ENCODE results near the gene PLCH2. TPM values are rescaled to one million over a fixed set of nuclear protein-coding genes. Genes with fewer than 3 reads are reported as not detected.

Gene PLCH2
- total RNA-seq, 1 donor from 2014 or later: 61.4 TPM

- Mint-ChIP-seq H3K4me1 (ENCODE audit: low read depth, unreplicated experiment) (peaks cover 12% of the 10 kb centered on the region), H3K27me3 (ENCODE audit: unreplicated experiment) (peaks cover 6% of the 10 kb centered on the region), H3K27ac (ENCODE audit: unreplicated experiment) (no peak overlapping the region), H3K36me3 (ENCODE audit: unreplicated experiment) (no peaks in the 10 kb centered on the region), H3K4me3 (ENCODE audit: unreplicated experiment) (no peak overlapping the region), H3K9me3 (ENCODE audit: unreplicated experiment) (peaks cover 4% of the 10 kb centered on the region)
- DNase-seq: no peak
- TF ChIP-seq CTCF (IDR thresholded peaks at IDR 0.05; ENCODE audit: partially characterized antibody, unreplicated experiment): no peak
These were observed 26.2 kb upstream of the PLCH2 start for GRCh38 chr1:2449636-2450454.

GRCh38 chr1:2451741-2452140, 24.3 kb upstream of the PLCH2 start:
- no peaks in the 10 kb centered on the region for H3K36me3 Mint-ChIP-seq (ENCODE audit: unreplicated experiment)
- H3K27ac Mint-ChIP-seq (ENCODE audit: unreplicated experiment): no peak overlapping the region
- H3K4me1 Mint-ChIP-seq (ENCODE audit: low read depth, unreplicated experiment): peaks cover 9% of the 10 kb centered on the region
- H3K27me3 Mint-ChIP-seq (ENCODE audit: unreplicated experiment): peaks cover 6% of the 10 kb centered on the region
- TF ChIP-seq CTCF (IDR thresholded peaks at IDR 0.05; ENCODE audit: partially characterized antibody, unreplicated experiment): no peak
- no peak for DNase-seq
- H3K4me3 Mint-ChIP-seq (ENCODE audit: unreplicated experiment): no peak overlapping the region
- H3K9me3 Mint-ChIP-seq (ENCODE audit: unreplicated experiment): peaks cover 2% of the 10 kb centered on the region

GRCh38 chr1:2452201-2452931, 23.7 kb upstream of the PLCH2 start:
- Mint-ChIP-seq H3K27ac (ENCODE audit: unreplicated experiment) (peak overlapping the region; percentile 64), H3K4me3 (ENCODE audit: unreplicated experiment) (no peak overlapping the region), H3K36me3 (ENCODE audit: unreplicated experiment) (no peaks in the 10 kb centered on the region), H3K4me1 (ENCODE audit: low read depth, unreplicated experiment) (peaks cover 9% of the 10 kb centered on the region), H3K27me3 (ENCODE audit: unreplicated experiment) (peaks cover 6% of the 10 kb centered on the region), H3K9me3 (ENCODE audit: unreplicated experiment) (peaks cover 2% of the 10 kb centered on the region)
- no peak for TF ChIP-seq CTCF (IDR thresholded peaks at IDR 0.05; ENCODE audit: partially characterized antibody, unreplicated experiment)
- no peak for DNase-seq

- H3K4me3 Mint-ChIP-seq (ENCODE audit: unreplicated experiment): no peak overlapping the region
- H3K27ac Mint-ChIP-seq (ENCODE audit: unreplicated experiment): peak overlapping the region; percentile 28
- no peak for TF ChIP-seq CTCF (IDR thresholded peaks at IDR 0.05; ENCODE audit: partially characterized antibody, unreplicated experiment)
- H3K36me3 Mint-ChIP-seq (ENCODE audit: unreplicated experiment): no peaks in the 10 kb centered on the region
- peaks cover 5% of the 10 kb centered on the region for H3K4me1 Mint-ChIP-seq (ENCODE audit: low read depth, unreplicated experiment)
- peaks cover 6% of the 10 kb centered on the region for H3K27me3 Mint-ChIP-seq (ENCODE audit: unreplicated experiment)
- peaks cover 2% of the 10 kb centered on the region for H3K9me3 Mint-ChIP-seq (ENCODE audit: unreplicated experiment)
- DNase-seq: no peak
These were observed 23.2 kb upstream of the PLCH2 start for GRCh38 chr1:2452932-2453315.

GRCh38 chr1:2454227-2454626, 21.9 kb upstream of the PLCH2 start:
- peaks cover 3% of the 10 kb centered on the region for H3K4me1 Mint-ChIP-seq (ENCODE audit: low read depth, unreplicated experiment)
- H3K4me3 Mint-ChIP-seq (ENCODE audit: unreplicated experiment): no peak overlapping the region
- H3K36me3 Mint-ChIP-seq (ENCODE audit: unreplicated experiment): no peaks in the 10 kb centered on the region

More at GRCh38 chr1:2454227-2454626, 21.9 kb upstream of the PLCH2 start:
- H3K27me3 Mint-ChIP-seq (ENCODE audit: unreplicated experiment): peaks cover 6% of the 10 kb centered on the region
- no peaks in the 10 kb centered on the region for H3K9me3 Mint-ChIP-seq (ENCODE audit: unreplicated experiment)
- TF ChIP-seq CTCF (IDR thresholded peaks at IDR 0.05; ENCODE audit: partially characterized antibody, unreplicated experiment): no peak
- DNase-seq: no peak
- no peak overlapping the region for H3K27ac Mint-ChIP-seq (ENCODE audit: unreplicated experiment)
